Measurements from ENCODE around the gene PAPOLA. TPM values are rescaled to one million over a fixed set of nuclear protein-coding genes. Genes with fewer than 3 reads are reported as not detected.
A peak's percentile ranks its signal among the peaks of the same experiment; 100 is the strongest.

PAPOLA gene
- total and polyA plus RNA-seq, 9 of the 15 experiments (the other 6 are each of a cell fraction or from before 2014, with no cell fraction given) = 51.1 to 199 (median 95.8) TPM

GRCh38 chr14:96584199-96584906, 82.2 kb downstream of the PAPOLA start (continued):
- TF ChIP-seq ZBTB9 (CRISPR knock-in tag; IDR thresholded peaks at IDR 0.05) (0 out of 2 replicates have a peak, but pooled peaks have one; percentile 28), HES1 (IDR thresholded peaks at IDR 0.05; ENCODE audit: low read depth) (no peak), E2F8 (IDR thresholded peaks at IDR 0.05; ENCODE audit: low read depth, partially characterized antibody) (no peak), ZNF780A (CRISPR knock-in tag; IDR thresholded peaks at IDR 0.05) (no peak), MEIS2 (IDR thresholded peaks at IDR 0.05; ENCODE audit: partially characterized antibody) (peak; percentile 22), DEAF1 (CRISPR knock-in tag; IDR thresholded peaks at IDR 0.05) (peak; percentile 95), UBTF (IDR thresholded peaks at IDR 0.05; ENCODE audit: borderline replicate concordance in 1 of 2, low read depth in 2 of 2, low read length in 2 of 2) (0 out of 4 replicates have a peak, but pooled peaks of 1 of the 2 experiments have one; percentile 46), CLOCK (CRISPR knock-in tag; IDR thresholded peaks at IDR 0.05; ENCODE audit: borderline replicate concordance) (no peak), MYC (IDR thresholded peaks at IDR 0.05; ENCODE audit: low read depth, low read length) (0 out of 2 replicates have a peak, but pooled peaks have one; percentile 27), MYC (CRISPR knock-in tag; IDR thresholded peaks at IDR 0.05; ENCODE audit: borderline replicate concordance, low read depth) (no peak), YY1 (IDR thresholded peaks at IDR 0.05; ENCODE audit: borderline replicate concordance in 1 of 3, control insufficient read depth in 1 of 3, extremely low read depth in 1 of 3, insufficient read depth in 3 of 3, insufficient read length in 1 of 3, insufficient replicate concordance in 2 of 3, low read depth in 1 of 3, low read length in 2 of 3) (peak in 1 of 3 experiments; percentile 10)

Data from K562 (cell line).